Esophagus squamous epithelium (tissue), 4 donors: ENCODE data around the gene PSAPL1.

Experiments used
- POLR2A ChIP-seq, 4 donors: fragments of 450-650 bp; IDR thresholded peaks; one replicate each; pipeline ENCODE4 v1.6.1; 2017; ENCODE audit warnings: antibody characterized with exemption in 4 of 4, mild to moderate bottlenecking in 4 of 4, moderate library complexity in 3 of 4
- TF ChIP-seq, protein P1 (sequence below), 6 experiments: fragments of 450-650 bp in 4 of 6; fragments of 200-600 bp in 2 of 6; sonication (generic) in 2 of 6; IDR thresholded peaks; one replicate each; pipeline ENCODE4 v1.5.1; 2016 to 2019; ENCODE audit warnings: antibody characterized with exemption in 6 of 6, mild to moderate bottlenecking in 4 of 6, moderate library complexity in 4 of 6

DNA sequence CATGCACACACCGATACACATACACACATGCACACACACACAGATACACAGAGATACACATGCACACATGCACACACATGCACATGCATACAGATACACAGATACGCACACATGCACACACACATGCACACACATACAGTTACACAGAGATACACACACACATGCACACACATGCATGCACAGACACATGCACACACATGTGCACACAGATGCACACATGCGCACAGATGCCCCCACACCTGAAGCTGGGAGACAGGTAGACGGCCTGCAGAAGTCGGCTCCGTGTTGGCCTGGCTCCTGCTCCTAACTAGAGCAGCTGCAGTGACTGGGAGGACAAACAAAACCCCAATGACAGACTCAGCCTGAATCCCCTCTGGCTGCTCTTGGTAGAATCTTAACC lies 46.8 kb downstream of the PSAPL1 start:
- no peak for TF ChIP-seq POLR2A (IDR thresholded peaks at IDR 0.05)
- TF ChIP-seq, protein P1, sequence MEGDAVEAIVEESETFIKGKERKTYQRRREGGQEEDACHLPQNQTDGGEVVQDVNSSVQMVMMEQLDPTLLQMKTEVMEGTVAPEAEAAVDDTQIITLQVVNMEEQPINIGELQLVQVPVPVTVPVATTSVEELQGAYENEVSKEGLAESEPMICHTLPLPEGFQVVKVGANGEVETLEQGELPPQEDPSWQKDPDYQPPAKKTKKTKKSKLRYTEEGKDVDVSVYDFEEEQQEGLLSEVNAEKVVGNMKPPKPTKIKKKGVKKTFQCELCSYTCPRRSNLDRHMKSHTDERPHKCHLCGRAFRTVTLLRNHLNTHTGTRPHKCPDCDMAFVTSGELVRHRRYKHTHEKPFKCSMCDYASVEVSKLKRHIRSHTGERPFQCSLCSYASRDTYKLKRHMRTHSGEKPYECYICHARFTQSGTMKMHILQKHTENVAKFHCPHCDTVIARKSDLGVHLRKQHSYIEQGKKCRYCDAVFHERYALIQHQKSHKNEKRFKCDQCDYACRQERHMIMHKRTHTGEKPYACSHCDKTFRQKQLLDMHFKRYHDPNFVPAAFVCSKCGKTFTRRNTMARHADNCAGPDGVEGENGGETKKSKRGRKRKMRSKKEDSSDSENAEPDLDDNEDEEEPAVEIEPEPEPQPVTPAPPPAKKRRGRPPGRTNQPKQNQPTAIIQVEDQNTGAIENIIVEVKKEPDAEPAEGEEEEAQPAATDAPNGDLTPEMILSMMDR (IDR thresholded peaks at IDR 0.05), result no peak
